Gastrocnemius medialis (tissue), 4 donors: Measurements from ENCODE around the gene TLE2. TPM values are rescaled to one million over a fixed set of nuclear protein-coding genes. Genes with fewer than 3 reads are reported as not detected.

Experiments
- ATAC-seq, 2 donors: fragments of 150-250 bp; one replicate each; pipeline ENCODE4 v1.9.1; 2016
- DNase-seq, 2 donors: peaks; one replicate each; pipeline ENCODE4 v3.0.0-alpha.2; 2019
- H3K27ac ChIP-seq, 4 donors: fragments of 200-600 bp; sonication (generic); 1 replicate in 1 of 4; 2 replicates in 3 of 4; pipeline ENCODE4 v1.5.1; 2016 to 2018; ENCODE audit warnings: mild to moderate bottlenecking in 2 of 4, moderate library complexity in 1 of 4
- H3K27me3 ChIP-seq, 3 donors: fragments of 200-600 bp; sonication (generic) in 2 of 3; 1 replicate in 1 of 3; 2 replicates in 2 of 3; pipeline versions ENCODE4 v1.5.1 to v1.6.0; 2016 to 2019; ENCODE audit warnings: mild to moderate bottlenecking in 1 of 3, moderate library complexity in 1 of 3
- H3K36me3 ChIP-seq, 2 donors: fragments of 200-600 bp; sonication (generic) in 1 of 2; one replicate each; pipeline ENCODE4 v1.5.1; 2017 to 2018
- H3K4me1 ChIP-seq, 2 donors: fragments of 200-600 bp; sonication (generic) in 1 of 2; one replicate each; pipeline ENCODE4 v1.5.1; 2016 to 2017; ENCODE audit warnings: mild to moderate bottlenecking in 2 of 2
- H3K4me3 ChIP-seq, 4 donors: fragments of 200-600 bp; sonication (generic) in 3 of 4; 1 replicate in 1 of 4; 2 replicates in 3 of 4; pipeline ENCODE4 v1.5.1; 2016 to 2019; ENCODE audit warnings: mild to moderate bottlenecking in 2 of 4
- H3K9me3 ChIP-seq, 3 donors: fragments of 200-600 bp; sonication (generic) in 2 of 3; 1 replicate in 1 of 3; 2 replicates in 2 of 3; pipeline ENCODE4 v1.5.1; 2016 to 2019
- POLR2A ChIP-seq, 2 donors: fragments of 450-650 bp; IDR thresholded peaks; one replicate each; pipeline ENCODE4 v1.6.1; 2017; ENCODE audit warnings: antibody characterized with exemption in 2 of 2, mild to moderate bottlenecking in 2 of 2, moderate library complexity in 2 of 2
- in situ Hi-C, 4 donors: fragments of 200-750 bp; cut with MboI; loops; one replicate each; pipeline versions ENCODE4 v1.15.0 to v1.8.0; 2017; ENCODE audit warnings: low sequenced_read_pairs in 4 of 4
- intact Hi-C: fragments of 100-400 bp; cut with DNase I; formaldehyde crosslinking; loops from one replicate; pipeline ENCODE4 v1.15.1; 2023; ENCODE audit warnings: low total_unique reads
- total RNA-seq, 4 donors: library from RNA; depleted of rRNA; stranded (reverse); fragments of >200 nt; gene quantifications; one replicate each; pipeline versions ENCODE4 v1.1.0 to v1.2.3, GENCODE V29; 2016
- TF ChIP-seq, protein P1 (sequence below), 5 experiments: fragments of 450-650 bp in 3 of 5; fragments of 200-600 bp in 2 of 5; sonication (generic) in 2 of 5; IDR thresholded peaks in 4 of 5; conservative IDR thresholded peaks in 1 of 5; 1 replicate in 4 of 5; 2 replicates in 1 of 5; pipeline ENCODE4 v1.5.1; 2016 to 2019; ENCODE audit warnings: antibody characterized with exemption in 5 of 5, mild to moderate bottlenecking in 3 of 5, moderate library complexity in 3 of 5

Gene TLE2
- total RNA-seq, 4 donors from 2014 or later, result 26.1 to 48.5 (median 45.2) TPM

GRCh38 chr19:3027292-3027691 lies 1.8 kb downstream of the TLE2 start:
- DNase-seq, result no peak
- H3K4me1 ChIP-seq, result peaks cover 0 to 10% of the 10 kb centered on the region in 2 donors
- intact Hi-C loops, result loop anchor here (5.0 kb wide), 1 partner anchor 80 kb away; no protein-coding TSS in a partner anchor
- H3K4me3 ChIP-seq, result no peak overlapping the region
- TF ChIP-seq, protein P1, sequence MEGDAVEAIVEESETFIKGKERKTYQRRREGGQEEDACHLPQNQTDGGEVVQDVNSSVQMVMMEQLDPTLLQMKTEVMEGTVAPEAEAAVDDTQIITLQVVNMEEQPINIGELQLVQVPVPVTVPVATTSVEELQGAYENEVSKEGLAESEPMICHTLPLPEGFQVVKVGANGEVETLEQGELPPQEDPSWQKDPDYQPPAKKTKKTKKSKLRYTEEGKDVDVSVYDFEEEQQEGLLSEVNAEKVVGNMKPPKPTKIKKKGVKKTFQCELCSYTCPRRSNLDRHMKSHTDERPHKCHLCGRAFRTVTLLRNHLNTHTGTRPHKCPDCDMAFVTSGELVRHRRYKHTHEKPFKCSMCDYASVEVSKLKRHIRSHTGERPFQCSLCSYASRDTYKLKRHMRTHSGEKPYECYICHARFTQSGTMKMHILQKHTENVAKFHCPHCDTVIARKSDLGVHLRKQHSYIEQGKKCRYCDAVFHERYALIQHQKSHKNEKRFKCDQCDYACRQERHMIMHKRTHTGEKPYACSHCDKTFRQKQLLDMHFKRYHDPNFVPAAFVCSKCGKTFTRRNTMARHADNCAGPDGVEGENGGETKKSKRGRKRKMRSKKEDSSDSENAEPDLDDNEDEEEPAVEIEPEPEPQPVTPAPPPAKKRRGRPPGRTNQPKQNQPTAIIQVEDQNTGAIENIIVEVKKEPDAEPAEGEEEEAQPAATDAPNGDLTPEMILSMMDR (IDR thresholded peaks at IDR 0.05 in 4 of 5, conservative IDR thresholded peaks at IDR 0.05 in 1 of 5), result no peak
- no peak for TF ChIP-seq POLR2A (IDR thresholded peaks at IDR 0.05)
- no peak overlapping the region for H3K27ac ChIP-seq
- no peaks in the 10 kb centered on the region for H3K27me3 ChIP-seq
- in situ Hi-C loops, result no loop called here
- H3K9me3 ChIP-seq, result no peaks in the 10 kb centered on the region
- no peak for ATAC-seq
- no peaks in the 10 kb centered on the region for H3K36me3 ChIP-seq

- Histone ChIP-seq H3K27ac (no peak overlapping the region), H3K4me3 (no peak overlapping the region), H3K36me3 (no peaks in the 10 kb centered on the region), H3K27me3 (no peaks in the 10 kb centered on the region), H3K9me3 (no peaks in the 10 kb centered on the region), H3K4me1 (peaks cover 0 to 10% of the 10 kb centered on the region in 2 donors)
- no peak for TF ChIP-seq POLR2A (IDR thresholded peaks at IDR 0.05)
- TF ChIP-seq, protein P1 (IDR thresholded peaks at IDR 0.05 in 4 of 5, conservative IDR thresholded peaks at IDR 0.05 in 1 of 5), result no peak
- no peak for DNase-seq
- intact Hi-C loops, result loop anchor here (5.0 kb wide), 1 partner anchor 81 kb away; no protein-coding TSS in a partner anchor
- in situ Hi-C loops, result no loop called here
- ATAC-seq, result no peak
Observed at GRCh38 chr19:3026768-3027167, 2.3 kb downstream of the TLE2 start.

DNA sequence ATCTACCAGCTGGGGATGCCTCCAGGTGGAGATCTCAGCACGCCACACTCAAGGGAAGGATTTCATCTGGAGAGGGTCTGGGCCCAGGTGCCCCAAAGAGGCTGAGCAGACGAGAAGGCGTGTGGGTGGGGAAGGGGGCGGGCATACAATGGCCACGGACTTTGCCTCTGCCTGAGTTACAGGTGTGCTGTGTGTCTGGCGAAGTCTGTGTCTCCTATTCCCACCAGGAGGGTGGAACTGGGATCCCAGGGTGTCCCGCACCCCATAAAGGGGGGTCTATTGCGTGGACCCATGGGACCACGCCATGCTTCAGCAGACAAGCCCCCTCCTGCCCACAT lies 3.6 kb downstream of the TLE2 start:
- no peaks in the 10 kb centered on the region for H3K27me3 ChIP-seq
- ATAC-seq (no peak), DNase-seq (no peak)
- H3K9me3 ChIP-seq, result no peaks in the 10 kb centered on the region
- H3K4me3 ChIP-seq, result no peak overlapping the region
- peaks cover 0 to 10% of the 10 kb centered on the region in 2 donors for H3K4me1 ChIP-seq
- intact Hi-C loops, result loop anchor here (5.0 kb wide), 1 partner anchor 82 kb away; no protein-coding TSS in a partner anchor
- no peaks in the 10 kb centered on the region for H3K36me3 ChIP-seq
- no peak overlapping the region for H3K27ac ChIP-seq
- in situ Hi-C loops, result no loop called here
- TF ChIP-seq, protein P1 (IDR thresholded peaks at IDR 0.05 in 4 of 5, conservative IDR thresholded peaks at IDR 0.05 in 1 of 5), result no peak
- TF ChIP-seq POLR2A (IDR thresholded peaks at IDR 0.05), result no peak

DNA sequence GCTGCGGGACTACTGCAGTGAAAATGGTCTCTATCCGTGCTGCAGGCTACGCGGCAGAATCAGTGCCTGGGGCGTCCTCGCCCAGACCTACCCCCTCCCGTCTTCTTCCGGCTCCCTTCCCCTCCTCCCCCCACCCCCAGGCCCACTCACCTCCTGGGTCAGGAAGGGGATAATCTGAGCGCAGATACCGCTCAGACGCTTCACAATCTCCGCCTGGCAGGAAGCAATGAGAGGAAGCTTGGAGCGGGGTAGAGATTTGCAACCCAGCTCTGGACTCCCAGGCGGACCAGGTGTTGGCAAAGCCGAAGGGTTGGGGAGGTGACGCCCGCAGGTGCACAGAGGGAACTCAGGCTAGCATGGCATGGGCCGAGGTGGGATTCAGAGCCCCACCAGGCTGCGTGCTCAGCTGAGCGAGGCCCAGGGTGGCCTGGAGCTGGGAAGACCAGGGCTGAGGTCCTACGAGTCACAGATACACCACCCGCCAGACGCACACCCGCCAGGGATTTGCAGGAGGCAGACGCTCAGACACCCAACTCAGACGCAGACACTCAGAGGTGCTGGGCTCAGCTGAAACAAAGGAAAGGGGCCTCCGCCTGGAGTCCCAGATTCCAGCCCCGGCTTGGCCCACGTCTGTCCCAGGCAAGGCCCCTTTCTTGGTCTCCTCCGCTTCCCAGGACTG lies 4.1 kb downstream of the TLE2 start:
- in situ Hi-C loops (no loop called here), intact Hi-C loops (loop anchor here (5.0 kb wide), 1 partner anchor 82 kb away; no protein-coding TSS in a partner anchor)
- TF ChIP-seq, protein P1 (IDR thresholded peaks at IDR 0.05 in 4 of 5, conservative IDR thresholded peaks at IDR 0.05 in 1 of 5), result no peak
- no peak for TF ChIP-seq POLR2A (IDR thresholded peaks at IDR 0.05)
- DNase-seq (no peak), ATAC-seq (no peak)
- Histone ChIP-seq H3K27me3 (no peaks in the 10 kb centered on the region), H3K4me3 (no peak overlapping the region), H3K27ac (no peak overlapping the region), H3K9me3 (no peaks in the 10 kb centered on the region), H3K4me1 (peaks cover 0 to 10% of the 10 kb centered on the region in 2 donors), H3K36me3 (no peaks in the 10 kb centered on the region)
